DOHH2 (cell line): ENCODE measurements around the gene TMEM132A.

ENCODE experiments used
- H3F3A ChIP-seq: fragments of 200-600 bp; sonication (generic), shearing (Covaris generic); 2 replicates; pipeline ENCODE4 v1.6.0; 2016; ENCODE audit warnings: antibody characterized with exemption, mild to moderate bottlenecking; ENCODE audit not compliant: control insufficient read depth, insufficient read depth
- H3K27ac ChIP-seq: fragments of 200-600 bp; sonication (generic); 2 replicates; pipeline ENCODE4 v1.5.1; 2014; ENCODE audit warnings: low read depth, mild to moderate bottlenecking, low read length, moderate library complexity
- H3K27me3 ChIP-seq: fragments of 200-600 bp; sonication (generic); 2 replicates; pipeline ENCODE4 v1.6.1; 2014; ENCODE audit warnings: mild to moderate bottlenecking, low read length, mixed read lengths; ENCODE audit not compliant: control insufficient read depth
- H3K36me3 ChIP-seq: fragments of 200-600 bp; sonication (generic); 2 replicates; pipeline ENCODE4 v1.6.1; 2014; ENCODE audit warnings: mild to moderate bottlenecking, low read length, moderate library complexity, mixed read lengths; ENCODE audit not compliant: control insufficient read depth
- H3K4me1 ChIP-seq: fragments of 200-600 bp; sonication (generic); 2 replicates; pipeline ENCODE4 v1.6.1; 2014; ENCODE audit warnings: mild to moderate bottlenecking, low read length, mixed read lengths; ENCODE audit not compliant: control insufficient read depth
- H3K4me2 ChIP-seq: fragments of 200-600 bp; sonication (generic); 2 replicates; pipeline ENCODE4 v1.6.0; 2014; ENCODE audit warnings: mild to moderate bottlenecking, low read length, moderate library complexity
- H3K4me3 ChIP-seq: fragments of 200-600 bp; sonication (generic); 2 replicates; pipeline ENCODE4 v1.5.1; 2014; ENCODE audit warnings: mild to moderate bottlenecking, low read length, mixed read lengths
- H3K79me2 ChIP-seq: fragments of 200-600 bp; sonication (generic); 2 replicates; pipeline ENCODE4 v1.6.1; 2014; ENCODE audit warnings: mild to moderate bottlenecking, low read length, mixed read lengths; ENCODE audit not compliant: control insufficient read depth
- H3K9me2 ChIP-seq: fragments of 200-600 bp; sonication (generic); replicated peaks from 2 replicates; pipeline ENCODE4 v1.6.1; 2014; ENCODE audit warnings: mild to moderate bottlenecking, low read length, mixed read lengths; ENCODE audit not compliant: control insufficient read depth
- H3K9me3 ChIP-seq: fragments of 200-600 bp; sonication (generic); 2 replicates; pipeline ENCODE4 v1.6.1; 2014; ENCODE audit warnings: antibody characterized with exemption, low read length, mixed read lengths; ENCODE audit not compliant: control insufficient read depth, insufficient read depth
- H4K20me1 ChIP-seq: fragments of 200-600 bp; sonication (generic); 2 replicates; pipeline ENCODE4 v1.6.0; 2014; ENCODE audit warnings: low read depth, mild to moderate bottlenecking, antibody characterized with exemption, low read length, moderate library complexity; ENCODE audit not compliant: control insufficient read depth, insufficient read depth
- EZH2phosphoT487 ChIP-seq: fragments of 200-600 bp; sonication (generic); IDR thresholded peaks from 2 replicates; pipeline ENCODE4 v1.6.1; 2017; ENCODE audit warnings: borderline replicate concordance, mild to moderate bottlenecking, antibody characterized with exemption, low read length, moderate library complexity, mixed read lengths
- TF ChIP-seq, protein P1 (sequence below): fragments of 200-600 bp; sonication (generic); IDR thresholded peaks from one replicate; pipeline ENCODE4 v1.5.1; 2014; ENCODE audit warnings: antibody characterized with exemption, mild to moderate bottlenecking, low read depth, low read length; ENCODE audit not compliant: poor library complexity, severe bottlenecking

The TMEM132A gene

DNA sequence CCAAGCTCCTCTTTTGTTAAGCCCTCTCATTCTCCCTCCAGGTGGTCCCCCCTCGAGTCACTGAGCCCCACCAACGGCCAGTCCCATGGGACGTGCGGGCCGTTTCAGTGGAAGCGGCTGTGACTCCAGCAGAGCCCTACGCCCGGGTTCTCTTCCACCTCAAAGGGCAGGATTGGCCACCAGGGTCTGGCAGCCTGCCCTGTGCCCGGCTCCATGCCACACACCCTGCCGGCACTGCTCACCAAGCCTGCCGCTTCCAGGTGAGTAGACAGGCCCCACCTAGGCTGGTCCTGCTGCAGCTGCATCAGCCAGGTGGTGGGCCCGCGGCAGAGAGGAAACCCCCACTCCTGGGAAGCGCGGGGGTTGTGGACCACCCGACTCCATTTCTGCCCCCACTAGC is 3.3 kb downstream of the TMEM132A start:
- H4K20me1 ChIP-seq = no peaks in the 10 kb centered on the region

DNA sequence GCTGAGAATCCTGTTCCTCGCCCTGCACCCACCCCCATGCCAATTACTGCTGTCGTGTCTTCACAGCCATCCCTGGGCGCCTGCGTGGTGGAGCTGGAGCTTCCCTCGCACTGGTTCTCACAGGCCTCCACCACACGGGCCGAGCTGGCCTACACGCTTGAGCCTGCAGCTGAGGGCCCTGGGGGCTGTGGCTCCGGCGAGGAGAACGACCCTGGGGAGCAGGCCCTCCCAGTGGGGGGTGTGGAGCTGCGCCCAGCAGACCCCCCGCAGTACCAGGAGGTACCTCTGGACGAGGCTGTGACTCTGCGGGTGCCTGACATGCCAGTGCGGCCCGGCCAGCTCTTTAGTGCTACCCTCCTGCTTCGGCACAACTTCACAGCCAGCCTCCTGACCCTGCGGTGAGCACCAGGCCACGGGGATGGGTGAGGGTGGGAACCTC is 4.3 kb downstream of the TMEM132A start:
- no peaks in the 10 kb centered on the region for H3K9me2 ChIP-seq
- no peak overlapping the region for H3K27ac ChIP-seq
- no peaks in the 10 kb centered on the region for H3K9me3 ChIP-seq
- no peaks in the 10 kb centered on the region for H3K79me2 ChIP-seq
- no peak overlapping the region for H3K4me2 ChIP-seq
- H3K36me3 ChIP-seq = peaks cover 4% of the 10 kb centered on the region; the same call in 1 of the 2 replicates
- no peaks in the 10 kb centered on the region for H4K20me1 ChIP-seq
- H3K4me1 ChIP-seq = peaks cover 52% of the 10 kb centered on the region
- TF ChIP-seq, protein P1, sequence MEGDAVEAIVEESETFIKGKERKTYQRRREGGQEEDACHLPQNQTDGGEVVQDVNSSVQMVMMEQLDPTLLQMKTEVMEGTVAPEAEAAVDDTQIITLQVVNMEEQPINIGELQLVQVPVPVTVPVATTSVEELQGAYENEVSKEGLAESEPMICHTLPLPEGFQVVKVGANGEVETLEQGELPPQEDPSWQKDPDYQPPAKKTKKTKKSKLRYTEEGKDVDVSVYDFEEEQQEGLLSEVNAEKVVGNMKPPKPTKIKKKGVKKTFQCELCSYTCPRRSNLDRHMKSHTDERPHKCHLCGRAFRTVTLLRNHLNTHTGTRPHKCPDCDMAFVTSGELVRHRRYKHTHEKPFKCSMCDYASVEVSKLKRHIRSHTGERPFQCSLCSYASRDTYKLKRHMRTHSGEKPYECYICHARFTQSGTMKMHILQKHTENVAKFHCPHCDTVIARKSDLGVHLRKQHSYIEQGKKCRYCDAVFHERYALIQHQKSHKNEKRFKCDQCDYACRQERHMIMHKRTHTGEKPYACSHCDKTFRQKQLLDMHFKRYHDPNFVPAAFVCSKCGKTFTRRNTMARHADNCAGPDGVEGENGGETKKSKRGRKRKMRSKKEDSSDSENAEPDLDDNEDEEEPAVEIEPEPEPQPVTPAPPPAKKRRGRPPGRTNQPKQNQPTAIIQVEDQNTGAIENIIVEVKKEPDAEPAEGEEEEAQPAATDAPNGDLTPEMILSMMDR = no peak
- TF ChIP-seq EZH2phosphoT487 = no peak
- no peak overlapping the region for H3K4me3 ChIP-seq
- peaks cover 7% of the 10 kb centered on the region for H3K27me3 ChIP-seq
- H3F3A ChIP-seq = peaks cover 24% of the 10 kb centered on the region

More for the DNA sequence above, 3.3 kb downstream of the TMEM132A start:
- Histone ChIP-seq H3K9me3 (no peaks in the 10 kb centered on the region), H3K27me3 (peaks cover 7% of the 10 kb centered on the region), H3K36me3 (peaks cover 10% of the 10 kb centered on the region), H3K4me1 (peaks cover 44% of the 10 kb centered on the region), H3K27ac (no peak overlapping the region), H3K4me2 (no peak overlapping the region), H3K9me2 (no peaks in the 10 kb centered on the region), H3F3A (peaks cover 18% of the 10 kb centered on the region), H3K4me3 (no peak overlapping the region), H3K79me2 (no peaks in the 10 kb centered on the region)
- TF ChIP-seq EZH2phosphoT487 = no peak
- TF ChIP-seq, protein P1 = no peak

DNA sequence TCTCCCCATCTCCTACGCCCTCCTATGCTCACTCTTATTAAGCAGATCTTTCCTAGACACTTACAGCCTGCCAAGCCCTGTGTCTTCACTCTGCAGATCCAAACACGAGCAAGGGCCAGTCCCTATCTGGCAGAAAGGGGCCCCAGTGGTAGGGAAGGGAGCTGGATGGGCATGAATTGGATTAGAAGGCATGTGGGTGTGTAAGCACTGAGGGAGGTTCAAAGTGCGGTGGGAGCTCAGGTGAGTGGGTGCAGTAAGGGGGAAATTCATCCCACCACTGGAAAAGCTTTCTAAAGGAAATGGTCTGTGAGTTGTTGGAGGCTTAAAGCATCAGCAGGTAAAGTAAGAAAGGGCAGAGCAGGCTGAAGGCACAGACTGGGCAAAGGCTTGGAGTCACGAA is 5.5 kb downstream of the TMEM132A start:
- Histone ChIP-seq H3K4me3 (no peak overlapping the region), H3K79me2 (no peaks in the 10 kb centered on the region), H4K20me1 (no peaks in the 10 kb centered on the region), H3F3A (peaks cover 24% of the 10 kb centered on the region), H3K36me3 (peaks cover 4% of the 10 kb centered on the region; the same call in 1 of the 2 replicates), H3K27me3 (peaks cover 6% of the 10 kb centered on the region), H3K9me2 (no peaks in the 10 kb centered on the region), H3K4me2 (no peak overlapping the region), H3K4me1 (peaks cover 48% of the 10 kb centered on the region), H3K27ac (no peak overlapping the region), H3K9me3 (no peaks in the 10 kb centered on the region)
- TF ChIP-seq, protein P1 = no peak
- no peak for TF ChIP-seq EZH2phosphoT487

DNA sequence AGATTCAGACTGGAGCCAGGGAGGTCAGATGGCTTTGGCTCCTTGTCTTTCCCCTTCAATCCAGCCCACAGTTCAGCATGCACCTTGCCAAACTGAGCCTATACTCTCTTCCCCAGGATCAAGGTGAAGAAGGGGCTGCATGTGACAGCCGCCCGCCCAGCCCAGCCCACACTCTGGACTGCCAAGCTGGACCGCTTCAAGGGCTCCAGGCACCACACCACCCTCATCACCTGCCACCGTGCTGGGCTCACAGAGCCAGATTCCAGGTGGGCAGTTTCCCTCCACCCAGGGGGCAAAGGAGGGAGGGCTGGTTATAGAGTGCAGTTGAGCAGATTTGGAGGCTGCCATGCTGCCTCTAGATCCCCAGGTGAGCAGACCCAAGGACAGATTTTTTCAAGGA is 6.1 kb downstream of the TMEM132A start:
- Histone ChIP-seq H3F3A (peaks cover 24% of the 10 kb centered on the region), H3K27me3 (no peaks in the 10 kb centered on the region; the same call in 1 of the 2 replicates), H3K27ac (no peak overlapping the region), H3K79me2 (no peaks in the 10 kb centered on the region), H3K9me2 (no peaks in the 10 kb centered on the region), H3K4me1 (peaks cover 43% of the 10 kb centered on the region), H4K20me1 (no peaks in the 10 kb centered on the region), H3K4me2 (no peak overlapping the region), H3K36me3 (peaks cover 4% of the 10 kb centered on the region; the same call in 1 of the 2 replicates), H3K9me3 (no peaks in the 10 kb centered on the region), H3K4me3 (no peak overlapping the region)
- TF ChIP-seq, protein P1 = no peak
- TF ChIP-seq EZH2phosphoT487 = no peak
